ENCODE results near the gene RETREG3.
A peak's percentile ranks its signal among the peaks of the same experiment; 100 is the strongest.

RETREG3 gene

DNA sequence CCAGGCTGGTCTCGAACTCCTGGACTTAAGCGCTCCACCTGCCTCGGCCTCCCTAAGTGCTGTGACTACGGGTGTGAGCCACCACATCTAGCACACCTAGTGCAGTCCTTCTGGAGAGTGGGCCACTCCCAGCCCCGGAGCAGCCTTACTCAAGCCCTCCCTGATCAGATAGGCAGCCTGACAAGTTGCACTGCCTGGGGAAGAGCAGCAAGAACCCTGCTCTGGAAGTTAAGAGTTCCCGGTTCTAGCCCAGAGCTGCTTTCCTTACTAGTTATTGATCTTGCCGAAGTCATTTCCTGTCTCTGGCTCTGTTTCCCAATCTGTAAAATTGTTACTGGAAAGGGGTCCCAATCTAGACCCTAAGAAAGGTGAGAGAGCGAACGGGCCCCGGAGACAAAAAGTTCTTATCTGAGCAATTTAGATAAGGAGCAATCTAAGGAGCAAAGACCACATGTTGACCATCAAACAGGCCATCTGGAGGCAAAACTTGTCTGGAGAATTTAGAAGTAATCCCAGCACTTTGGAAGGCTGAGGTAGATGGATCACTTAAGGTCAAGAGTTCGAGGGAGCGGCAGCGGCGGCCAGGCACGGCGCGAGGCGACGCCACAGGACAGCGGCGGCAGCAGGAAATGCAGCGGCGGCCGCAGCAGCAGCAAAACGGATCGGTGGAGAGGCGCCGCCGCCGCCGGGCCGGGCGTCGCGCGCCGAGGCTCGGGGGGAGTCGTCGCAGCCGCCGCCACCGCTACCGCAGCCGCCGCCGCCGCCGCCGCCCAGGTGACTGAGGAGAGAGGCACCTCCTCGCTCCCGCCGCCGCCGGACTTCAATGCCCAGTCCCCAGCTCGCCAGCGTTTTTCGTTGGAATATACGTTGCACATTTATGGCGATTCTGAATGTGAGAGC is 77.5 kb downstream of the RETREG3 start:
- DNase-seq (ENCODE audit: low spot score), result peak; percentile 67

DNA sequence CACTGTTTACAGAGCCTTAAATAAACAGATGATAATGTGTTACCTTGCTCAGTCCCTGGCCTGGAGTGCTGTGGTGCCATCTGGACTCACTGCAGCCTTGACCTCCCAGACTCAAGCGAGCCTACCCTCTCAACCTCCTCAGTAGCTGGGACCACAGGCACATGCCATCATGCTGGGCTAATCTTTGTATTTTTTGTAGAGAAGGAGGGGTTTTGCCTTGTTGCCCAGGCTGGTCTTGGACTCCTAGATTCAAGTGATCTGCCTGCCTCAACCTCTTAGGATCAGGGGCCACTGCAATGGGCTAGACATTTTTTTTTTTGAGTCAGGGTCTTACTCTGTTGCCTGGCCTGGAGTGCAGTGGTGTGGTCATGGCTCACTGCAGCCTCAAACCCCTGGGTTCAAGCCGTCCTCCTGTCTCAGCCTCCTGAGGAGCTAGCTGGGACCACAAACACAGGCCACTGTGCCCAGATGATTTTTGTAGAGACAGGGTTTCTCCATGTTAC is 78.2 kb downstream of the RETREG3 start:
- no peak for DNase-seq (ENCODE audit: low spot score)
